GM19328 (cell line): ENCODE results near the gene PLA2G2C.
"Not testable (repeated sequence)": the region's sequence is repeated elsewhere in the genome, so short reads cannot be mapped to it uniquely, and the experiment has no call there.

ENCODE experiments used
- ATAC-seq: cut with Tn5 transposase; IDR thresholded peaks from one replicate; pipeline ENCODE4 v1.9.1; 2021; ENCODE audit warnings: mild to moderate bottlenecking, moderate library complexity; ENCODE audit not compliant: unreplicated experiment

The PLA2G2C gene

DNA sequence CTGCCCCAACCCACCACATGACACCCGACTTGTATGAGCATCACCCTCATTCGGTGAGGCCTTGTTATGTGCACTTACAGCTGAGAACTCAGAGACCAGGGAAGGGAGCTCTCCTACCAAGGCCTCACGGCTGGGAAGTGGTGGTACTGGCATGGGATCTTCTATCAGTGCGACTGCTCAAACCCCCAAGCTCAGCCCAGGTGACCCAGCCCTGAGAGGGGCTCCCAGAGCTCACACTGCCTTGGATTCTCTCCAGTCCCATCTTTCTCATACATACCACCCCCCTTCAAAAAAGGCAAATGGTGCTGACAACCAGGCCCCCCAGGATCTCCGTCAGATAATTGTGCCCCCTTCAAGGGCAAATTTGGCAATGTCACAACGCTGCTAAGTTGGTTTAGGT is 48.0 kb downstream of the PLA2G2C start:
- no peak for ATAC-seq

DNA sequence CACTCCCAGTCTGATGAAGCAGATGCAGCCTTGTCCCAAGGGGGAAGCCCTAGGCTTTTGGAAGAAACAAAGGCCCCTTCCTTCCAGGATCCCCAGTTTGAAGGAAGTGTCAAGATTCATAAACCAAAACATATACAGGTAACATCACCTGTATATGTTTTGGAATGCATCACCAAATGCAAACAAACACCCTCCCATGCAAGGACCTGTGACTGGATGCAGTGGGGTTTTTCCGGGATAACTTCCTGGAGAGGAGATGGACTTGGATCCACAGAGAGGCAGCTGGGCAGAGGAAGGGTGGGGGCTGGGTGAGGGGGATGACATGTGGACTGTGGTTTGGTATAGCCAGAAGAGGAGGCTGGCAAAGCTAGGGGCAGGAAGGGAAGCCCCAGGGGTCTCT is 48.7 kb downstream of the PLA2G2C start:
- no peak for ATAC-seq

DNA sequence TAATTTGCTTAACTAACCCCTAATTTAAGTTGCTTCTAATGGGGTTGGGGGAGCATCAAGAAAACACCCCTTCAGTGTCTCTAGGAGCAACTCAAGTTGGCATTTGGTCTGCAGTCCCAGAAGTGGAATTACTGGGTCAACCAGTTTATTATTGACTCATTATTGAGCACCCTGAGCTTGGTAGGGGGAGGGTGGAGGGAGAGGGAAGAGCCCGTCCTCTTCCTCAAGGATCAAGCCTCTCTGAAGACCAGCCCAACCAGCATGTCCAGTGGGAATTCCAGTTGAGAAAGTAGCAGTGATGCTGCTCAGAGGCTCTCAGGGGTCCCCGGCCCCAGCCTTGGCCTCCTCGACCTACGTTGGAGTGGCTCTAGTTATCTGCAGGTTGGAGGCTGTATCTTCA is 49.3 kb downstream of the PLA2G2C start:
- ATAC-seq: no peak

DNA sequence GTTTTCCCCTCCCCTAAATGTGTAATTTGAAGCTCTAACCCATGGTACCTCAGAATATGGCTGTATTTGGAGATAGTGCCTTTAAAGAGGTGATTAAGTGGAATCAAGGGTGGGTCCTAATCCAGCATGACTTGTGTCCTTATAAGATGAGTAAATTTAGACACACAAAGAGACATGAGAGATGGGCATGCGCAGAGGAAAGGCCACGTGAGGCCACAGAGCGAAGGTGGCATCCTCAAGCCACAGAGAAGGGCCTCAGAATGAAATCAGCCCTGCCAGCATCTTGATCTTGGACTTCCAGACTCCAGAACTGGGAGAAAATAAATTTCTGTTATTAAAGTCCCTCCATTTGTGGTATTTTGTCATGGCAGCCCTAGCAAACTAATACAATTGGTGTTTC is 50.1 kb downstream of the PLA2G2C start:
- no peak for ATAC-seq

DNA sequence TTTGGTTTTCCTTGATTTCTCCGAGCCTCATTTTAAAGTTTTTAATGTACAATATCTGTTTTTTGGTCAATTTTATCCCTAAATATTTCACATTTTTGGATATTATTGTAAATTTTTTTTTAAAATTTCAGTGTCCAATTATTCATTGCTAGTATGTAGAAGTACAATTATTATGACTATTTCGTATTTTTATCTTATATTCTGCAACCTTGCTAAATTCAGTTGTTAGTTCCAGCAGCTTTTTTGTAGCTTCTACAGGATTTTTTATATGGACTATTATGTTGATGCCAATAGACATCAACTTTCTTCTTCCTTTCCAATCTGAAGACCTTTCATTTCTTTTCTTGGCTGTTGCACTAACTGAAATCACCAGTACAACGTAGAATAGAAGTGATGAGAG is 51.3 kb downstream of the PLA2G2C start:
- no peak for ATAC-seq

DNA sequence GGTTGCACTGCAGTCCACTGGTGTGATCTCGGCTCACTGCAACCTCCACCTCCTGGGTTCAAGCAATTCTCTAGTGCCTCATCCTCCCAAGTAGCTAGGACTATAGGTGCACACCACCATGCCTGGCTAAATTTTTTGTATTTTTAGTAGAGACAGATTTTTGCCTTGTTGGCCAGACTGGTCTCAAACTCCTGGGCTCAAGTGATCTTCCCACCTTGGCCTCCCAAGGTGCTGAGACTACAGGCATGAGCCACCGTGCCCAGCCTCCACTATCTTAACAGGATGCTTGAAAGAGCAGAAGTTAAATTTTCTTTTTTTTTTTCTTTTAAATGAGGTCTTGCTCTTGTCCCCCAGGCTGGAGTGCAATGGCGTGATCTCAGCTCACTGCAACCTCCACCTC is 55.8 kb downstream of the PLA2G2C start:
- ATAC-seq: not testable (repeated sequence)

DNA sequence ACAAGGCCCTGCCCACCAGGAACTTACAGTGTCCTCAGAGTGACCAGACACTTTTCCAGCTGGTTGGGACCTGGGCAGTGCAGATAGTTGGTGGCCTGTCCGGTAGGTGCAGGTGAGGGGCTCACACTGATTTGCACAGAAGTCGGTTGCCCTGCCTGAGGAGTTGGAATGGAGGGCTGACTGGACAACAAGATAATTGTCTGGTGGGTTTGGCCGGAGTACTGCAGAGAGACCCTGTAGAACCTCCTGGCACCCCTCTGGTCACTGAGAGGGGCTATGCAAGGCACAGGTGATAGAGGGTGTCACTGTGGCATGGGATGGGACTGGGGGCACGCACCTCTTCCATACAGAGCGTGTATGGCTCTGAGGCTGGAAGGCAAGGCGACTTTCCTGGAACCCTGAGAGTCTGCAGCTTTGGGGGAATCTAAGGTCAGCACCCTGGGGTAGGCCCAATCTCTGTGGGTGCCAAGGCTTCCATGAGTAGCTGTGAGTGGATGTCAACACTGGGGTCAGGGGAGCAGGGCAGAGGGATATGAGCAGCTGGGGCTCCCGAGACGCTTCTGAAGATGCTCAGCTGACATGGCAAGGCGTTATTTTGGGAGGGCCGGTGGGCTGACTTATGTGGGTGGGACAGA is 59.4 kb downstream of the PLA2G2C start:
- no peak for ATAC-seq

DNA sequence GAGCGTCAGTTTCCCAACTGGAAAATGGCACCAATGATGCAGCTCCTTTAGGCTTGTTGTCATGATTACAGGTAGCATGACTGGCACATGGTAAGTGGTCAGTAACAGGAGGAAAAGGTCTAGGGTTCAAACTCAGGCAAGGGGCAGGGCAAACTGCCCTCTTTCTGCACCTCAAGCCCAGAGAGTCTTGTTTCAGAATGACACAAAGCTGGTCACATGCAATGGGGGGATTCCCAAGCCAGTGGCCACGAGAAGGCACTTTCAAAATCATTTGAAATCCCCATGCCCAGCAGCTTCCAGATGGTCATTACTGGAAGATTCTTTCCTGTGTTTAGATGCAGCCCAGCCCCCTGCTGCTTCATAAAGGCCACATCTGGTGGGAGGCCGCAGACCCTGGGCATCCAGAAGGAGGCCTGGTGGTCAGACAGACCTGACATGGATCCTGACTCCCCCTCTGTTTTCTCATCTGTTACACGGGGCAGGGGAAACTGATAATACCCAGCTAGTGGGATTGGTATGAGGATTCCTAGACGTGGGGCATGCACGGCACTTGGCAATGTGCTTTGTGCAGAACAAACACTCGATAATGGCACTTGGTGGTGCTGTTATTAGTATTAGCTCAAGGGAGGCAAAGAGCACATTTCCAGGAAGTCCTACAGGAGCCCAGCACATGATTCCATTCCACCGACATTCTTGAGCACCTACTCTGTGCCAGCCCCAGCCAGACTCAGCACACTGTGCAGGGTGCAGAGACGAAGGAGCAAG is 60.1 kb downstream of the PLA2G2C start:
- no peak for ATAC-seq

DNA sequence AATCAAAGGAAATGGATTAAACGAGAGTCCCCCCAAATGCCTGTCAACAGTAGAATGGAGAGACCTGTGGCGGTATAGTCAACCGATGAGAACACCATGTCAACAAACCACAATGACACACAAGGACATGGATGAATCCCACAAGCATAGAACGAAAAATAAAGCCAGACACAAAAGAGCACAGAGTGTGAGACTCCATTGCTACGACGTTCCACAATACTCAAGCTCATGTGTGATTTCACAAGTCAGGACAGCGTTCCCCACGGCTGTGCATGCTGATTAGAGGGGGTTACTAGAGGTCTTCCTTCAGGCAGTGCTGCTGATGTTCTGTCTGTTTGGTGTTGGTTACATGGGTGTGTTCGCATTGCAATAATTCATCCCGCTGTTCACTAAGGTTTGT is 61.2 kb downstream of the PLA2G2C start:
- no peak for ATAC-seq

DNA sequence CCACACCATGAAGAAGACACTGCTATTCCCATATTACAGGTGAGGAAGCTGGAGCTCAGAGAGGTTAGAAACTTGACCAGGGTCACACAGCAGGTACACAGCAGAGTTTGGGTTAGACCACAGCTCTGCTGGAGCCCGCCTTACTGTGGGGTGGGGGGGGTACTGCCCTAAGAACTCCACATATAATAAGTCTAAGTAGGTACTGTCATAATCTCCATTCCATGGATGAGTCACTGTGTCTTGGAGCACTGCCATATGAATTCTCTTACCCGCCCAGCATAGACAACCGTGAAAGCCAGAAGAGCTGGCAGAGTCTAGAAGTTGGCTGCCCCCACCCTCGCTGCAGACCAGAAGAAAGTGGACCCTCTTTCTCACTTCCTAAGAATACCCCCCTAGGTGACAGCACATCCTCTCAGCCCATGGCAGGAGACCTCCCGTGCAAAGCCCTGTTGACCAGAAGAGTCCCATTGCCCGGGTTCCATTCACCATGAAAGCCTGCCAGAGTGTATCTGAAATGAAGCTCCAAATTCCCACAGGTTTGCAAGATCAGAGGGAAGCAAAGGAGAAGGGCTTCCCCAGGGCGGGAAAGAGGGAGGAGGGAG is 61.8 kb downstream of the PLA2G2C start:
- no peak for ATAC-seq

DNA sequence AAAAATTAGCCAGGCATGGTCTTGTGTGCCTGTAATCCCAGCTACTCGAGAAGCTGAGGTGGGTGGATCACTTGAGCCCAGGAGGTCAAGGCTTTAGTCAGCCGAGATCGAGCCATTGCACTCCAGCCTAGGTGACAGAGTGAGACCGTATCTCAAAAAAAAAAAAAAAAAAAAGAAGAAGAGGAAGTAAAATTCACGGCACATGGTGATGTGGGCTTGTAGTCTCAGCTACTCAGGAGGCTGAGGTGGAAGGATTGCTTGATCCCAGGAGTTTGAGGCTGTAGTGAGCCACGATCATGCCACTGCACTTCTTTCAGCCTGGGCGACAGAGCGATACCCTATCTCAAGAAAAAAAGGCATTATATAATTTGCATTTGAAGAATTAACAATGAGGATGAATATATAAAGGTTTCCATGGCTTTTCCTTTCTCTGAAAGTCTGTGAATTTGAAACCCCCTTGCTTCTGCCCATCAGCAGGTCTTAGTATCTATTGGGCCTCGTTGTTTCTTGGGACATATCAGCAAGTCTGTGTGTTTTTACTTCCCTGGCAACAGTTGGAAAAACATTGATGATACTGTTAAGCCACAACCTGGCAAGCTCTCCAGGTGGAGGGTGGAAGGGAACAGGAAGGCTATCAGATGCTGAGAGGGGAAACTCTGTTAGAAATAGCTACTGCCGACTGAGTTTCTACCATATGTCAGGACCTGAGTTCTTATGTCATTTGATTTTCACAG is 62.4 kb downstream of the PLA2G2C start:
- ATAC-seq: no peak

DNA sequence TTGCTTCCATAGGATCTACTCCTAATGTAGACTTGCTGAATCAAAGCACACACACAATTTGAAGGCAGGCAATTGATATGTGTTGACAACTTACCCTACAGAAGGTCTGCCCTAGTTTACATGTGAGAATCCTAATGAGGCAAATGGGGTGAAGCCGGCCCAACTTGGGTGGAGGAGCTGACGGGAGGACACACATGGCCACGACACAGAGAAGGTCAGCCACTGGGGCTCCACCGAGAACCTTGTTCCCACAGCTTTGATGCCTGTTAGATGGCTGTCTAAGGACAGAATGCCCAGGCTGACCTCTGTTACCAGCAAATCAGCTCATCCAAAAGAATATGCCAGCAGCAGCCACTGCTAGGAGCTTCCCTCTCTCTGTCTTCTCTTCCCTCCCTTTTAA is 65.5 kb downstream of the PLA2G2C start:
- no peak for ATAC-seq

DNA sequence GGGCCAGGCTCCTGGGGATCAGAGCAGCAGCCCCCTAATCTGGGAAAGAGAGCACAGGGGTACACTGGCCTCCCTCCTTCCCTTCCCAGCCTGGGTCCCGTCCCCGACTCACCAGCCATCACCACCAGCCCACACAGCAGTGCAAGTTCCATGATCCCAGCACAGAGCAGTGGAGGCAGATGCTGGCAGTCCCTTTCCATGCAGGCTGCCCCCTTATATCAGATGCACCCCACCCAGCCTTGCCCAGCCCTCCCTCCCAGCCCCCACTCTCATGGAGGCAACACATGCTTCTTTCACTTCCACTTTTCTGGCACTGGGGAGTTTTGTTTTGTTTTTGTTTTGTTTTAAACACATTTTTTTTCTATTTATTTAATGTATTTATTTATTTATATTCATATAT is 67.0 kb downstream of the PLA2G2C start, which contains the start of gene PLA2G2D:
PLA2G2D (minus strand) TSS at position 190 of the 400 bp plus-strand sequence; CDS start at position 152, 38 bp downstream.
- no peak for ATAC-seq

DNA sequence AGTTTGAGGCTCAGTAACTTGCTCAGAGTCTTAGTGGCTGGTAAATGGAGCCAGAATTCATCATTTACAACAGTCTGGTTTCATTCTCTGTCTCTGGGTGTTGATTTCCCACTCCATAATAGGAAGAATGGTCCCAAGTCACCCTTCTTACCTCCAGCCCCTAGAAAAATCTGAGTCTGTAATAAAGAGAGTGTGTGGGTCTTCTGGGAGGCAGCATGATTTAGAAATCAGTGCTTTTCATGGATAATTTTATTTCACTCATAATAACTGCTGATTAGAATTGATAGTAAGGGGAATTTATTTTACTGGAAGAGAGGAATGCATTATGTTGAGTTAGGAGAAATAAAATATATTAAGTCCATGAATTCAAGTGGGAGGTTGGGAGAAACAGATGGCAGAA is 69.1 kb downstream of the PLA2G2C start:
- ATAC-seq: no peak

DNA sequence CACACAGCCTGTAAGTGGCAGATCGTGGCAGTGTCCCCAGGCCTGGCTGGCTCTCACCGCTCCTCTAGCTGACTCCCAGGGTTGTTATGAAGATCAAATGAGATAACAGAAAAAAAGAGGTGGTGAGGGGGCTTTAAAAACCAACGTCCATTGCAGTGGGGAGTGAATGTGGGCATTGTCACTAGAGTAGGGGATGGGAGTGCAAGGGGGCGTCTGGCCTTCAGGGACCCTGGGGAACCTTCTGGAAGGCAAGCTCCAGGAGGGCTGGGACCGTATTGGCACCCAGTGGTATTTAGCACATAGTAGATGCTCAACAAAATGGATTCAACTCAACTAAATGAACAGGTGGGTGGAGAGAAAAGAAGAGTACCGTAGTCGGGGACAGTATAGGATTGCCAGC is 70.4 kb downstream of the PLA2G2C start:
- ATAC-seq: no peak

DNA sequence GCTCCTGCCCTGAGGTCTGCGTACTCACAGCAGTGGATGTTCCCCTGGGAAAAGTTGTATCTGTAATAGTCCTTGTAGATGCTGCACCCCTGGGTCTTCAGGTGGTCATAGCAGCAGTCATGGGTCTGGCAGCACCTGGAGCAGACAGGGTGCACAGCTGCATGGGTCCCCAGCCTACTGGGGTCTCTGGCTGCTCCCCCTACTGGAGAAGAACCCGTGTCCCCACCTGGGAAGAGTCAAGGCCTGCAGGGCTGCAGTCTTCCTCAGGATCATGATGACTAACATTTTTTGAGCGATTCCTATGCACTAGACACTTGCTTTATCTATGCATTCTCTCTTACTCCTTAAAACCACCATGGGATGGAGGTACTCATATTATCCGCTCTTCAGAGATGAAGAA is 70.8 kb downstream of the PLA2G2C start:
- no peak for ATAC-seq

DNA sequence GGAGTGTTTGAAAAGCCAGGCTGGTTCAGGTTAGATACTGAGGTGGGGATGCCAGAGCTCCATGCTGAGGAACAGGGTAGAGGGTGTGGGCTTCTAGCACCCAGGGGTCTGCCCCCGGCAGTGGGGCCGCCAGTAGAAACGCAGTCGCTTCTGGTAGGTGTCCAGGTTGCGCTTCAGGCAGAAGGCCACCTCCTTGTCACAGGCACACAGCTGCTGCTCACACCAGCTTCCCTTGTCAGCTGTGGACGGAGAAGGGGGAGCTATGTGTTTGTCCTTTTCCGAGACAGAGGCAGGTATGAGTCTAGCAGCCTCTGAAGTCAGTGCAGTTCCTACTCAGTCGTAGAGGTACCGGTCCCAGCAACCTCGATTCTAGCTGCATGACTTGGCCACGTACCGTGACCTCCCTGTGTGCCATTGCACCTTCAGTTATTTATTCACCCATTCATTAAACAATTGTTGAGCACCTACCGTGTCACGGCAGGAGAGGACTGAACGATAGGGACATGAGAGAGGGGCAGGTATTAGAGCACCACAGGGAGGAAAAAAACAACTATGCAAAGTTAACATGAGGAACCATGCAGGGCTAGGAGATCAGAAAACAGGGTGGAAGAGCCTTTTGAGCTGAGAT is 72.2 kb downstream of the PLA2G2C start:
- no peak for ATAC-seq
